GM18951 (cell line): ENCODE results near the gene CSNK1D.

ENCODE experiments used
- POLR2A ChIP-seq: IDR thresholded peaks from 4 replicates; pipeline ENCODE4 v1.6.1; 2011; ENCODE audit warnings: mild to moderate bottlenecking; ENCODE audit not compliant: insufficient read length, insufficient read depth; ENCODE audit errors: extremely low read depth
- in situ Hi-C: fragments of 300-500 bp; cut with MboI; formaldehyde crosslinking; loops from one replicate; pipeline ENCODE4 v1.12.0; 2022; ENCODE audit warnings: low sequenced_read_pairs, mixed read lengths, inconsistent platforms; ENCODE audit not compliant: unreplicated experiment

CSNK1D gene

DNA sequence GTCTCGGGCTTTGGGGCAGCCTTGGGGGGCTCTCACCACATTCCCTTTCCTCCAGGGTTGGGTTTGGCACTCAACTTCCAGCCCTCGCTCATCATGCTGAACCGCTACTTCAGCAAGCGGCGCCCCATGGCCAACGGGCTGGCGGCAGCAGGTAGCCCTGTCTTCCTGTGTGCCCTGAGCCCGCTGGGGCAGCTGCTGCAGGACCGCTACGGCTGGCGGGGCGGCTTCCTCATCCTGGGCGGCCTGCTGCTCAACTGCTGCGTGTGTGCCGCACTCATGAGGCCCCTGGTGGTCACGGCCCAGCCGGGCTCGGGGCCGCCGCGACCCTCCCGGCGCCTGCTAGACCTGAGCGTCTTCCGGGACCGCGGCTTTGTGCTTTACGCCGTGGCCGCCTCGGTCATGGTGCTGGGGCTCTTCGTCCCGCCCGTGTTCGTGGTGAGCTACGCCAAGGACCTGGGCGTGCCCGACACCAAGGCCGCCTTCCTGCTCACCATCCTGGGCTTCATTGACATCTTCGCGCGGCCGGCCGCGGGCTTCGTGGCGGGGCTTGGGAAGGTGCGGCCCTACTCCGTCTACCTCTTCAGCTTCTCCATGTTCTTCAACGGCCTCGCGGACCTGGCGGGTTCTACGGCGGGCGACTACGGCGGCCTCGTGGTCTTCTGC is 36.3 kb downstream of the CSNK1D start:
- no peak for TF ChIP-seq POLR2A
- in situ Hi-C loops = no loop called here

DNA sequence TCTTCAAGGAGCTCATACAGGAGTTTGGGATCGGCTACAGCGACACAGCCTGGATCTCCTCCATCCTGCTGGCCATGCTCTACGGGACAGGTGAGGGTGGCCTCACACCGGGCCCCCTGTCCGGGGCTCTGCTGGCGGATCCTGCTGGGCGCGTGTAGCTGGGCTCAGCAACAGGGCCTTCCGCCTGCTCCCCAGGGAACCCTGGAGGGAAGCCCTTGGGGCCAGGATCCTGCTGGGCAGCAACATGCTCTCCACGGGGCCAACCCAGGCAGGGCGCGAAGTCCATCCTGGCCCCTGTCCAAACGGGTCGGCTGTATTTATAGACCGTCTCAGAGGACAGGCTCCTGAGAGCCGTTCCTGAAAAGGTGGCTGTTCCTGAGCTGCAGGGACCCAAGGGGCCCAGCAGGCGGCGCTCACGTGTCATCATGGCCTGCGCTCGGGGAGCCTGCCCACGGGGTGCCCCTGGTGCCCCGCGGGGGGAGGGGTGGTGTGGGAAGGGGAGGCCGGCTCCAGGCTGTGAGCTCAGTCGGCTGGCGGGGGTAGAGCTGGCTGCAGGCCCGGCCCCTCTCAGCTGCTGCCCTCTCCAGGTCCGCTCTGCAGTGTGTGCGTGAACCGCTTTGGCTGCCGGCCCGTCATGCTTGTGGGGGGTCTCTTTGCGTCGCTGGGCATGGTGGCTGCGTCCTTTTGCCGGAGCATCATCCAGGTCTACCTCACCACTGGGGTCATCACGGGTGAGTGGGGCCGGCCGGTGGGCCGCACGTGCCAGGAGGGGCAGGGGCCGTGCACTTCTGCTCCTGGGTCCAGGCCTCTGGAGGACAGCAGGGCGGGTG is 37.1 kb downstream of the CSNK1D start:
- TF ChIP-seq POLR2A = no peak
- in situ Hi-C loops = no loop called here

DNA sequence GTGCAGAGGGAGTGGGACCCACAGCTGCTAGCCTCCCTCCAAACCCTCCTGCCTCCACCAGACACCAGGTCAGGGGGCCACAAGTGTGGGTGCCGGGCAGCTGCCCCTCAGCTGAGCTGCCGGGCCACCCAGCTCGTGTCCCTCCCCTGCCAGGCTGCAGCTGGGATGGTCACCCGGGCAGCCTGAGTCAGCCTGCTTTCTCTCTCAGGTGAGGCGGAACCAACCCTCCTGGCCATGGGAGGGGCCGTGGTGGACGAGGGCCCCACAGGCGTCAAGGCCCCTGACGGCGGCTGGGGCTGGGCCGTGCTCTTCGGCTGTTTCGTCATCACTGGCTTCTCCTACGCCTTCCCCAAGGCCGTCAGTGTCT is 37.7 kb downstream of the CSNK1D start:
- in situ Hi-C loops = no loop called here
- TF ChIP-seq POLR2A = no peak

DNA sequence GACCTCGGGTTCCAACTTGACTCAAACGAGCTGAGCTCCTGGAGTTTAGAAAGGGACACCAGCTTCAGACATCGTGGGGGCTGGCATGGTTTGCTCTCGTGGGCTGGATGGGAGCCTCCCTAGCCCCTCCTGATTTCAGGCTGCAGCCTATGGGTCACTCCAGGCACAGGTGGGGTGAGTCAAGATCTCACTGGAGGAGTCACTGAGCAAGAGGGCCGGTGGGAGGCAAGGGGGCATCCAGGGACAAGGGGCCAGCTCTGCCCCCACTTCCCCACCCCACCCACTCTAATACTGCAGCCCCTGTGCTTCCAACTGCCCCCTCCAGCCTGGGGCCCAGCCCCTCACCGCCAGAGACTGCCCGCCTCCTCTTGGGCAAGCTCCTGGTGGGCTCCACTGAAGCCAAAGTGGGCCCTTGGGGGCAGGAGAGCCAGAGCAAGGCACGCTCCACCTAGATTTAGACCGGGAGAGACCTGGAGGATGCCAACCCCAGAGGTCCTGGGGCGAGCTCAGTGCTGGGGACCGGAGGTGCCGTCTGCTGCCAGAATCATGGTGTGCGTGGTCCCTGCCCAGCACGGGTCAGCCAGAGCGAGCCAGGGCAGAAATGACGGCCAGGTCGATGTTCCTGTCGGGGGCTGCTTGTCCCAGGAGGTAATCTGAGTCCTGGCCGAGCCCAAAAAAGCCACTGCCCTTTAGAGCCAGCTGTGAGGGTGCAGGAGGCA is 38.3 kb downstream of the CSNK1D start:
- no peak for TF ChIP-seq POLR2A
- in situ Hi-C loops = no loop called here

DNA sequence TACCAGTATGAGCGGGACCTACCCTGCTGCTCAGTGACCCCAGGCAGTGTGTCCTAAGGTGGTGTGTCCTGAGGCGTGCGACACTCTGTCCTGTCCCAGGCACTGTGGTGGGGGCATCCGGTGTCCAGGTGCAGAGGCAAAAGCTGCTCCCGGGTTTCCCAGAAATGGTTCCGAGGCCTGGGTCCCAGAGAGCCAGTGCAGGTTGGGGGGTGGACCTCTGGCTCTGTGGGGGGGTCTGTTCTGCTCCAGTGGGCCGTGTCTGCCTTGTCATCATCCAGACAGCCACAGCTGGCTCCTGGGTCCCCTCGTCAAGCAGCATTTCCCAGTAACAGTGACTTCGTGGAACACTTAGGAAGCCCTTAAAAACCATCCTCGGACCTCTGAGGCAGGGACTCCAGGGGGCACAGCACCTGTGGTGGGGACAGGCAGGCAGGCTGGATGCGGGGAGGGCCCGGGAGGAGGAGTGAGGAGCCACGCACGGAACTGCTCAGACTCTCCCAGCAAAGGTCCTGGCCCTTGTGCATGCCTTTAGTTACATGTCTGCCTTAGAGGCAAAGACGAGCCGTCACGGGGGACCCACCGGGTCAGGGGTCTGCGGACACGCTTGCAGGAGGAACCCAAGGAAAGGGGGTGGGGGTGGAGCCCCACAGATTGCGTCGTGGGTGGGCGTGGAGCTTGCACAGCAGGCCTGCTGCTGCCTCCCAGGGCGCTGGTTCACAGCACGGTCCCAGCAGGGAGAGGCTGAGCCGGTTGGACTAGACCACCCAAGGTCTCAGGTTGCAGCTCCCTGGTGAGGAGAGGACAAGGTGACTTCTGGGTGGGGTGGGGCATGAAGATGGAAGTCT is 39.1 kb downstream of the CSNK1D start:
- in situ Hi-C loops = no loop called here
- no peak for TF ChIP-seq POLR2A

DNA sequence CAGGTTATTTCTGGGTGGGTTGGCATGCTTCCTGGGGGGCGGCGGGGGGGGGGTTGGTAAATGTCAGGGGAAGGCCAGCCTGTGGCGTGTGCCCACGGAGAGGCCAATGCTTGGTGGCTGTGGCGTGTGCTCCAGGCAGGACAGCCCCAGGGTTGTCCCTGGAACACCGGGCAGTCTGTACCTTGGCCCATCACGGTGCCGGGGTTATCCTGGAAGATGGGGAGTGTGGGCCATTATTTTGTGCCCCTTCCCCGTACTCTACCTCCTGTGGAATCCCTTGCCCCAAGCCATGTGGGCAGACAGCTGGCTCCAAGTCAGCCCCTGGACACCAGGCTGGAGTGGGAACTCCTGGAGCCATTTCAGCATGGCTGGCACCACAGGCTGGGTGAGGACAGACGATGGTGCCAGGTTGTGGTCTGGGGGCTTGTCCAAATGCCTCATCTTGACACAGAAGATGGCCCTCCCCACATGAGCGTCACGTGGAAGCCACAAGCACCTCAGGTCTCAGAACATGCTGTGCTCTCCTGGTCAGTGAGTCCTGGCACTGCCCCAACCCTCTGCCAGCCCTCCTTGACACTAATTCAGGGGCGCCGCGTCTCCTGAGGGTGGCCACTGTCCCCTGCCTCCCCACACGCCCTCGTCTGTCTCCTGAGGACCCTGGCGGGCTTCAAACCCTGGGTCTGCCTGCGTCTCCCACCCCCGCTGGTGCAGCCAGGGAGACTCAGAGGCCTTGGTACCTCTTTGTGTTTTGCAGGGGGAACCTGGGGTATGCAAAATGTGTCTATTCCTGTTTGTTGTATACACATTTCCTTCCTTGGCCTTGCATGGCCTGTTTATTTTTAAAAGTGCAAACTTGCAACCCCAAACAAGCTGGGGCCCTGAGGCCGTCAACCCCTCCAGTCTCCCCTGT is 40.4 kb downstream of the CSNK1D start:
- in situ Hi-C loops = no loop called here
- TF ChIP-seq POLR2A = no peak

DNA sequence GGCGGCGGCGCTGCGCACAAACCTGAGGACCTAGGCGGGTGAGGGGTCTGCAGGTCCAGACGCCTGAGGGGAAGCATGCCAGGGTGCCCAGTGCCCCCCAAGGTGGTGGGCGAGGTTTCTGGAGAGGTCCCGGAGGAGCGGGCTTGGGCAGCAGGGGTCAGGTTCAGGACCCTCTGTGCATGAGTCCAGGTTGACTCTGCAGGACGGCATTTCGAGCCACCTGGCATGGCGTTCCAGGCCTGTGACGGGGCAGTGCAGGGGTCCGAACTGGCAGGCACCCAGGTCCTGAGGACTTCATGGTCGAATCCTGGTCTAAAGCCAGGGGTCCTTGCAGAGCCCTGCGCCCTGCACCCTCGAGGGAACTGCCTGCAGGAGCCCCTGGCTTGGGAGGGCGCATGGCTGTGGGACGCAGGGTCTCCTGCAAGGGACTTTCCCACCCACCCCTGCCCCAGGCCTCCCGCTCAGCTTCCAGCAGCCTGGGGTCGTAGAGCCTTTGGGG is 41.1 kb downstream of the CSNK1D start:
- in situ Hi-C loops = no loop called here
- no peak for TF ChIP-seq POLR2A

DNA sequence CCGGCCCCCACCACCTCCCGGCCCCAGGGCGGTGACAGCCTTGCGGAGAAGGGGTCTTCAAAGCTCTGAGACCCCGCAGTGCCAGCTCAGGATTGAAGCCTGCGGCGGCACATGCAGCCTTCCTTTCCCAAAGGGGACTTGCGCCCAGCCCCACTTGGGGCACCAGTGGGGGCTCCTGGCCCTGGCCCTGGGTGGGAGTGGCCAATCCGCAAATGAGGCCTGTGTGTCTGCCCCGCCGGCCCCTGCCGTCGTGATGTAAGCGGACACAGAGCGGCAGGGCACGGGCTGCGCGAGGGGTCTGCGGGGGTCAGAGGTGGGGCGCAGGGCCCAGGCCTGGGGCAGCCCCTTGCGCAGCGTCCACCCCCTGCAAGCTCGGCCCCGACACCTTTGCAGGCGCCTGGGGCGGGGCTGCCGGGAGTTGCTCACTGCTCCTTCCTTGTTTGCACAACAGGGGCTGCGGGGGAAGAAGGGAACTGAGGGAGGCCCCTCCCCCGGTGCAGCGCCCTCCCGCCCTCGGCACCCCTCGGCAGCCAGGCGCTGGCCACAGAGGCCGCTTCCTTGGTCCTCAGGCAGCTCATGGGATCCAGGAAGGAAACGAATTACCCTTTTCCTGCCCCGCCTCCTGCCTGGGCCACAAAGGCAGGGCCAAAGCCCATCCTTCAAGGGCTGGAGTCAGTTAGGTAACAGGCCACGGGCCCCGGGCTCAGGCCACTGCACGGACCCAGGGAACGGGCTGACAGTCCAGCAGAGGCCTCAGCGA is 41.8 kb downstream of the CSNK1D start:
- in situ Hi-C loops = no loop called here

DNA sequence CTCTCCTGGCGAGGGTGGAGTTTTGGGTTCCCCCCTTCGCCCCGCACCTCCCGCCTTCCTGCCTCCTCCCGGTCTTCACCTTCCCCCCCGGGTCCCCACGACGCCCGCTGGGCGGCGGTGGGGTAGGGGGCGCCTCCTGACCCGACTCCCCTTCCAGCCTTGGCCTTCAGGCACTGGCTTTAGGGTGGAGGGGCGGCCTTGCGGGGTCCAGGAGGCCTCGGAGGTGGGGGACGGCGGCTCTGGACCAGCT is 42.3 kb downstream of the CSNK1D start:
- TF ChIP-seq POLR2A = no peak

More for the DNA sequence above, 41.8 kb downstream of the CSNK1D start:
- no peak for TF ChIP-seq POLR2A

DNA sequence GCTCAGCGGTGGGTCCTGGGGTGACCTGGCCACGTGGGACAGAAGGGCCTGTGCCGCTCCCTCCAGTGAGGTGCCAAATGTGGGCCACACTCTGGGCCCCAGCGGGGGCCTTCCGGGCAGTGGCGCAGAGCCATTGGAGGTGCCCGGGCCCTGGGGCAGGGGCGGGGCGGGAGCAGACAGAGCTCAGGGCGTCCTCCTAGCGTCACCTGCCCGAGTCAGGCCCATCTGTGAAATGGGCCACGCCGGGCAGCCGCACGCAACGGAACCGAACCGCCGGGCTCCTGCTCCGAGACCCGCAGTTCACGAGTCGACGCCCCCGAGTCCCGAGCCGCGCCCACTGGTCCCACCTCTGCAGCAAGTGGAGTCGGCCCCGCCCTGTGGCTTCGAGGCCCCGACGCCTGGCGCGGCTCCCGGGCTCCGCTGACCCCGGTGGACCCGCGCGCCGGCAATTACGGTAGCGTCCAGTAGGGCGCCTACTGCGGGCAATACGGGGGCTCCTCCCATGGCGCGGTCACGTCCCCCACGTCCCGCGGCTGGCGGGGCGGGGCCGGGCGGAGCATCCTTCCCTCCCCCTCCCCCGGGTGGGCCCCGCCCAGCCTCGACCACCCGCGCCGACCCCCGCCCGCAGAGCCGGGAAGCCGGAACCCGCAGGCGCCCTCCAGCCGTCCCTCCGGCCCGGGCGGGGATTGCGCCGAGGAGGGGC is 42.7 kb downstream of the CSNK1D start:
- no peak for TF ChIP-seq POLR2A
- in situ Hi-C loops = no loop called here

More for the DNA sequence above, 42.3 kb downstream of the CSNK1D start:
- in situ Hi-C loops = no loop called here
